Endothelial cell of umbilical vein (primary cell): Measurements from ENCODE around the gene CENPS.

Experiments used
- EZH2 ChIP-seq: IDR thresholded peaks from 2 replicates; pipeline ENCODE4 v1.6.1; 2012; ENCODE audit warnings: borderline replicate concordance, low read depth, mild to moderate bottlenecking, moderate library complexity, low read length, inconsistent platforms; ENCODE audit not compliant: severe bottlenecking
- FOS ChIP-seq: IDR thresholded peaks from 2 replicates; pipeline ENCODE4 v1.6.1; 2011; ENCODE audit warnings: mild to moderate bottlenecking, low read length, moderate library complexity, borderline replicate concordance; ENCODE audit not compliant: insufficient read depth
- GATA2 ChIP-seq: IDR thresholded peaks from 2 replicates; pipeline ENCODE4 v1.7.0; 2011; ENCODE audit warnings: low read depth, mild to moderate bottlenecking, moderate library complexity, mixed read lengths, low read length; ENCODE audit not compliant: insufficient read length, insufficient read depth
- JUN ChIP-seq: IDR thresholded peaks from 2 replicates; pipeline ENCODE4 v1.6.1; 2011; ENCODE audit warnings: borderline replicate concordance, low read depth; ENCODE audit not compliant: insufficient read length, insufficient read depth
- MYC ChIP-seq: IDR thresholded peaks from one replicate; pipeline ENCODE4 v1.6.1; 2011; ENCODE audit warnings: mild to moderate bottlenecking, low read depth, low read length
- POLR2A ChIP-seq: IDR thresholded peaks from 2 replicates; pipeline ENCODE4 v1.6.1; 2012; ENCODE audit warnings: low read depth, mild to moderate bottlenecking, control low read depth, low read length
- POLR2AphosphoS5 ChIP-seq: IDR thresholded peaks from 2 replicates; pipeline ENCODE4 v1.6.1; 2012; ENCODE audit warnings: low read depth, mild to moderate bottlenecking, control low read depth, low read length, moderate library complexity; ENCODE audit not compliant: insufficient read depth
- TF ChIP-seq, protein P1 (sequence below), 2 donors: IDR thresholded peaks; 1 replicate in 1 of 2; 2 replicates in 1 of 2; pipeline ENCODE4 v1.5.1; 2011; ENCODE audit warnings: low read length in 2 of 2, mild to moderate bottlenecking in 2 of 2, moderate library complexity in 2 of 2, control low read depth in 1 of 2, inconsistent platforms in 1 of 2, low read depth in 1 of 2; ENCODE audit not compliant: insufficient read depth in 1 of 2; ENCODE audit errors: extremely low read depth in 1 of 2
- TF ChIP-seq, protein P2 (sequence below): IDR thresholded peaks from 2 replicates; pipeline ENCODE4 v1.6.1; 2011; ENCODE audit not compliant: insufficient read depth, insufficient read length

DNA sequence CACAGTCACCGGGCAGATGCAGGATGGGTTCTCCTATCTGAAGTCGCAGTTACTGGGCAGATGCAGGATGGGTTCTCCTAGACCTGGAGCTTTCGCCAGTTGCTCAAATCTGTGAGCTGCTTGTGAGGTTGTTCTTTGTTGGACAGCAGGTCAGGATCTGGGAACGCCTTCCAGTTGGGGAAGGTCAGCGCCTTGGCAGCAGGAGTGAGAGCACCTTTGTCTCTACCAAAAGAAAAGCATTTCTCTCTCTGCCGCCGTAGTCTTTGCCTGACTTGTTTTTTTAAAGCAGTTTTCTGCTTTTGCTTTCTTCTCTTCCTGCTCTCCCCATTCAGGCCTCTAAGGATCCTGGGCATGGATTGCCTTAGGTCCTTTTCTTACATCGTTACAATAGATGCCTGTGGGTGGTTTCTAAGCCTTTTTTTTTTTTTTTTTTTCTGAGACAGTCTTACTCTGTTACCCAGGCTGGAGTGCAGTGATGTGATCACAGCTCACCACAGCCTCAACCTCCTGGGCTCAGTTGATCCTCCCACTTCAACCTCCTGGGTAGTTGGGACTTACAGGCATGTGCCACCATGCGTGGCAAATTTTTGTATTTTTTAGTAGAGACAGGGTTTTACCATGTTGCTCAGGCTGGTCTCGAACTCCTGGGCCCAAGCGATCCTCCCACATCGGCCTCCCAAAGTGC lies 60.2 kb downstream of the CENPS start:
- TF ChIP-seq FOS (no peak), GATA2 (no peak), POLR2AphosphoS5 (no peak), POLR2A (no peak), EZH2 (no peak), JUN (no peak), MYC (no peak)
- TF ChIP-seq, protein P1, sequence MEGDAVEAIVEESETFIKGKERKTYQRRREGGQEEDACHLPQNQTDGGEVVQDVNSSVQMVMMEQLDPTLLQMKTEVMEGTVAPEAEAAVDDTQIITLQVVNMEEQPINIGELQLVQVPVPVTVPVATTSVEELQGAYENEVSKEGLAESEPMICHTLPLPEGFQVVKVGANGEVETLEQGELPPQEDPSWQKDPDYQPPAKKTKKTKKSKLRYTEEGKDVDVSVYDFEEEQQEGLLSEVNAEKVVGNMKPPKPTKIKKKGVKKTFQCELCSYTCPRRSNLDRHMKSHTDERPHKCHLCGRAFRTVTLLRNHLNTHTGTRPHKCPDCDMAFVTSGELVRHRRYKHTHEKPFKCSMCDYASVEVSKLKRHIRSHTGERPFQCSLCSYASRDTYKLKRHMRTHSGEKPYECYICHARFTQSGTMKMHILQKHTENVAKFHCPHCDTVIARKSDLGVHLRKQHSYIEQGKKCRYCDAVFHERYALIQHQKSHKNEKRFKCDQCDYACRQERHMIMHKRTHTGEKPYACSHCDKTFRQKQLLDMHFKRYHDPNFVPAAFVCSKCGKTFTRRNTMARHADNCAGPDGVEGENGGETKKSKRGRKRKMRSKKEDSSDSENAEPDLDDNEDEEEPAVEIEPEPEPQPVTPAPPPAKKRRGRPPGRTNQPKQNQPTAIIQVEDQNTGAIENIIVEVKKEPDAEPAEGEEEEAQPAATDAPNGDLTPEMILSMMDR (IDR thresholded peaks at IDR 0.05; ENCODE audit: extremely low read depth in 1 of 2, insufficient read depth in 1 of 2, low read depth in 1 of 2, low read length in 2 of 2): no peak
- TF ChIP-seq, protein P2, sequence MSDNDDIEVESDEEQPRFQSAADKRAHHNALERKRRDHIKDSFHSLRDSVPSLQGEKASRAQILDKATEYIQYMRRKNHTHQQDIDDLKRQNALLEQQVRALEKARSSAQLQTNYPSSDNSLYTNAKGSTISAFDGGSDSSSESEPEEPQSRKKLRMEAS: no peak
